Measurements from ENCODE around the gene ATXN1. TPM values are rescaled to one million over a fixed set of nuclear protein-coding genes. Genes with fewer than 3 reads are reported as not detected.
A peak's percentile ranks its signal among the peaks of the same experiment; 100 is the strongest.

Gene ATXN1
- total RNA-seq, 1 donor from 2014 or later = 18.4 TPM

GRCh38 chr6:16778521-16778920, 17.3 kb upstream of the ATXN1 start:
- H3K4me3 ChIP-seq (ENCODE audit: low read depth, low read length) = no peak overlapping the region
- no peaks in the 10 kb centered on the region for H3K36me3 ChIP-seq (ENCODE audit: control insufficient read depth, insufficient read depth, low read length)
- FAIRE-seq (peak; percentile 43), DNase-seq (ENCODE audit: low read depth) (peak; percentile 86)
- no peak for TF ChIP-seq CTCF (IDR thresholded peaks at IDR 0.05; ENCODE audit: insufficient read depth, low read length, severe bottlenecking)
- no peaks in the 10 kb centered on the region for H3K27me3 ChIP-seq (ENCODE audit: control insufficient read depth, insufficient read depth, low read length)

GRCh38 chr6:16777794-16778193, 16.5 kb upstream of the ATXN1 start:
- DNase-seq (ENCODE audit: low read depth) = no peak
- FAIRE-seq = no peak
- TF ChIP-seq CTCF (IDR thresholded peaks at IDR 0.05; ENCODE audit: insufficient read depth, low read length, severe bottlenecking) = no peak
- no peaks in the 10 kb centered on the region for H3K27me3 ChIP-seq (ENCODE audit: control insufficient read depth, insufficient read depth, low read length)
- no peak overlapping the region for H3K4me3 ChIP-seq (ENCODE audit: low read depth, low read length)
- no peaks in the 10 kb centered on the region for H3K36me3 ChIP-seq (ENCODE audit: control insufficient read depth, insufficient read depth, low read length)

GRCh38 chr6:16776394-16777017, 15.2 kb upstream of the ATXN1 start:
- DNase-seq (ENCODE audit: low read depth) (no peak), FAIRE-seq (no peak)
- Histone ChIP-seq H3K4me3 (ENCODE audit: low read depth, low read length) (no peak overlapping the region), H3K27me3 (ENCODE audit: control insufficient read depth, insufficient read depth, low read length) (no peaks in the 10 kb centered on the region), H3K36me3 (ENCODE audit: control insufficient read depth, insufficient read depth, low read length) (no peaks in the 10 kb centered on the region)
- no peak for TF ChIP-seq CTCF (IDR thresholded peaks at IDR 0.05; ENCODE audit: insufficient read depth, low read length, severe bottlenecking)

GRCh38 chr6:16774437-16774836, 13.2 kb upstream of the ATXN1 start:
- no peak for FAIRE-seq
- DNase-seq (ENCODE audit: low read depth) = no peak

GRCh38 chr6:16773362-16773761, 12.1 kb upstream of the ATXN1 start:
- Histone ChIP-seq H3K36me3 (ENCODE audit: control insufficient read depth, insufficient read depth, low read length) (no peaks in the 10 kb centered on the region), H3K27me3 (ENCODE audit: control insufficient read depth, insufficient read depth, low read length) (no peaks in the 10 kb centered on the region), H3K4me3 (ENCODE audit: low read depth, low read length) (no peak overlapping the region)
- TF ChIP-seq CTCF (IDR thresholded peaks at IDR 0.05; ENCODE audit: insufficient read depth, low read length, severe bottlenecking) = no peak
- FAIRE-seq (no peak), DNase-seq (ENCODE audit: low read depth) (no peak)

More at GRCh38 chr6:16774437-16774836, 13.2 kb upstream of the ATXN1 start:
- no peak for TF ChIP-seq CTCF (IDR thresholded peaks at IDR 0.05; ENCODE audit: insufficient read depth, low read length, severe bottlenecking)
- H3K36me3 ChIP-seq (ENCODE audit: control insufficient read depth, insufficient read depth, low read length) = no peaks in the 10 kb centered on the region
- H3K27me3 ChIP-seq (ENCODE audit: control insufficient read depth, insufficient read depth, low read length) = no peaks in the 10 kb centered on the region
- no peak overlapping the region for H3K4me3 ChIP-seq (ENCODE audit: low read depth, low read length)
